Upper lobe of left lung (tissue), 4 donors: ENCODE measurements around the gene ATP13A4.

Experiments used
- CTCF ChIP-seq, 6 experiments: fragments of 450-650 bp in 4 of 6; fragments of 200-600 bp in 2 of 6; sonication (generic) in 2 of 6; IDR thresholded peaks; one replicate each; pipeline ENCODE4 v1.5.1; 2016 to 2019; ENCODE audit warnings: antibody characterized with exemption in 6 of 6
- EP300 ChIP-seq, 4 donors: sonication (generic); formaldehyde crosslinking; IDR thresholded peaks; one replicate each; pipeline ENCODE4 v1.5.1; 2017; ENCODE audit warnings: antibody characterized with exemption in 4 of 4, control low read depth in 2 of 4
- POLR2A ChIP-seq, 4 donors: fragments of 450-650 bp; IDR thresholded peaks; one replicate each; pipeline ENCODE4 v1.5.1; 2016 to 2017; ENCODE audit warnings: antibody characterized with exemption in 4 of 4, mild to moderate bottlenecking in 2 of 4
- POLR2AphosphoS5 ChIP-seq, 2 donors: sonication (generic); formaldehyde crosslinking; IDR thresholded peaks; one replicate each; pipeline ENCODE4 v1.5.1; 2017; ENCODE audit warnings: antibody characterized with exemption in 2 of 2

GRCh38 chr3:193508108-193508507 is 46.6 kb downstream of the ATP13A4 start:
- TF ChIP-seq CTCF (IDR thresholded peaks at IDR 0.05) (no peak), POLR2A (IDR thresholded peaks at IDR 0.05) (no peak), EP300 (IDR thresholded peaks at IDR 0.05) (peak in 1 of 4 donors; percentile 3), POLR2AphosphoS5 (IDR thresholded peaks at IDR 0.05) (no peak)
